Measurements from ENCODE around the gene PORCN. TPM values are rescaled to one million over a fixed set of nuclear protein-coding genes. Genes with fewer than 3 reads are reported as not detected.

Gene PORCN
- 10 to 100 TPM; 13.1 to 29.8 (median 18.1) TPM for polyA plus RNA-seq

DNA sequence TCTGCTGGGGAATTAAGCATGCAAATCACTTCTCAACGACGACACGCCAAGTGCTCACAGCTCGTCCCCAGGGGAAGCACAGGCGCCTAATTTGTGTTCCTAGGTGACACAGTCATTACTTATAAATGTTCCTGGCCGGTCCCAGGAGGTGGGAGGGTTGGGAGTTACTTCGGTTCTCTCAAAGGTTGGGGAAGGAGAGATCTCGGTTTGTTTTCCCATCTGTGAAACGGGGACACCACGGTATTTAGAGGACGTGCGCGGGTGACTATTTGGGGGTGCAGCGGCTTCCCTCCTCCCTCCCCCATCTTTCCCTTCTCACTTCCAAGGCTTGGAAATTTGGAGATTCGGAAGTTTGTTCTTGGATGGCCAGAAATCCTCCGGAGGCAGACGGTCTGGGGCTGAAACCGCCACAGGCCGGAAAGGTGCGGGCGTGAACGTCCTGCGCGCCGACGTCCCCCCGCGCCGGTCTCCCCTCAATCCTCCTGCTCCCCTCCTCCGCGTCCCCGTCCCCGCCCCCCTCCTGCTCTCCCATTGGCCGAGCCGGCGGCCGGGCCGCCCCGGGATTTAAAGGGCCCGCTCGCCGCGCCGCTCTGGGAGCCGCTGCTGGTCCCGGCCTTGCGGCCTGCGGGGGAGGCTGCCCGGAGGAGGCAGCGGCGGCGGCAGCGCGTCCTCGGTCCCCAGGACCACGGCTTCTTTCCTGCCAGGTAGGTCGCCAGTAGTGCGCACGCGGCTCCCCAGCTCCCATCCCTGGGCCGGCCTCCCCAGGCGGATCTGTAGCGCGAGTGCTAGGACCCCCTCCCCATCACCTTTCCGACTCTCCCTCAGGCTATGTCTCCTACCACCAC, at the start of gene PORCN:
Gene PORCN, plus strand, starts transcription at position 593 of the 845 bp plus-strand sequence. CDS start 829 bp downstream, outside the sequence.
- Mint-ChIP-seq H3K27me3 (ENCODE audit: low read depth in 3 of 3) (peaks cover 1 to 10% (median 7%) of the 10 kb centered on the region in 3 donors), H3K36me3 (no peaks in the 10 kb centered on the region), H3K4me1 (peaks cover 15% of the 10 kb centered on the region in 2 donors), H3K27ac (peak within 1 kb of the TSS; percentile 78 to 92 (median 88)), H3K9me3 (no peaks in the 10 kb centered on the region), H3K4me3 (peak within 1 kb of the TSS; percentile 85 to 91 (median 86))
- peak; percentile 70 to 77 (median 74) for DNase-seq

GRCh38 chrX:48459483-48459882, 49.3 kb upstream of the PORCN start:
- DNase-seq, result no peak
- H3K4me1 Mint-ChIP-seq, result peaks cover 0 to 2% of the 10 kb centered on the region in 2 donors
- peaks cover 0 to 13% (median 11%) of the 10 kb centered on the region in 3 donors for H3K36me3 Mint-ChIP-seq
- no peak overlapping the region for H3K4me3 Mint-ChIP-seq
- peaks cover 1 to 3% (median 3%) of the 10 kb centered on the region in 3 donors for H3K27me3 Mint-ChIP-seq (ENCODE audit: low read depth in 3 of 3)
- no peaks in the 10 kb centered on the region for H3K9me3 Mint-ChIP-seq
- H3K27ac Mint-ChIP-seq, result no peak overlapping the region

GRCh38 chrX:48460031-48460430, 48.8 kb upstream of the PORCN start:
- peaks cover 0 to 2% of the 10 kb centered on the region in 2 donors for H3K4me1 Mint-ChIP-seq
- H3K27ac Mint-ChIP-seq, result no peak overlapping the region
- H3K36me3 Mint-ChIP-seq, result peaks cover 0 to 13% (median 12%) of the 10 kb centered on the region in 3 donors
- no peak overlapping the region for H3K4me3 Mint-ChIP-seq
- DNase-seq, result no peak
- H3K27me3 Mint-ChIP-seq (ENCODE audit: low read depth in 3 of 3), result peaks cover 0 to 3% (median 1%) of the 10 kb centered on the region in 3 donors
- no peaks in the 10 kb centered on the region for H3K9me3 Mint-ChIP-seq

GRCh38 chrX:48460606-48461005, 48.2 kb upstream of the PORCN start:
- Mint-ChIP-seq H3K9me3 (no peaks in the 10 kb centered on the region), H3K27ac (no peak overlapping the region), H3K27me3 (ENCODE audit: low read depth in 3 of 3) (peaks cover 1 to 3% (median 2%) of the 10 kb centered on the region in 3 donors), H3K36me3 (peaks cover 5 to 18% (median 13%) of the 10 kb centered on the region in 3 donors), H3K4me1 (peaks cover 0 to 5% of the 10 kb centered on the region in 2 donors), H3K4me3 (no peak overlapping the region)
- DNase-seq, result no peak

DNA sequence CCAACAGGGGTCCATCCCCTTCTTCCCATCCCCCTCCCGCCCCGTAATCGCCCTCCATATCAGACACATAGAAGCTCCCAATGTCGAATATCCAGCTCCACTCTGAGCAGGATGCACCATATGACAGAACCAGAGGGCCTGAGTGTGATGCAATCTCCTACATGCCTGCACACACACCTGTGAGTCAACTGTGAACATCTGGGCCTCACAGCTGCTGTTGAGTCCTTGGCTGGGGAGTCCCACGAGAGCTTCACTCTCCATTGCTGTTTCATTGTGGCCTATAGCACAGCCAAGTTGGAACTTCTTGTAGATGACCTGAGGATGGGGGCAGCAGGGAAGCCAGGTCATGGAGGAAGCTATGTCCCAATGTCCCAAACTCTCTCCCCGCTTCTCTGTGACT, 47.0 kb upstream of the PORCN start:
- no peaks in the 10 kb centered on the region for H3K9me3 Mint-ChIP-seq
- H3K36me3 Mint-ChIP-seq, result peaks cover 6 to 19% (median 13%) of the 10 kb centered on the region in 3 donors
- H3K4me1 Mint-ChIP-seq, result peaks cover 0 to 5% of the 10 kb centered on the region in 2 donors
- H3K27me3 Mint-ChIP-seq (ENCODE audit: low read depth in 3 of 3), result peaks cover 1 to 3% (median 2%) of the 10 kb centered on the region in 3 donors
- no peak for DNase-seq
- H3K4me3 Mint-ChIP-seq, result no peak overlapping the region
- H3K27ac Mint-ChIP-seq, result no peak overlapping the region

- H3K4me3 Mint-ChIP-seq, result peak overlapping the region in 2 of 5 donors; percentile 14 to 30
- peaks cover 10 to 21% of the 10 kb centered on the region in 2 donors for H3K4me1 Mint-ChIP-seq
- H3K9me3 Mint-ChIP-seq, result no peaks in the 10 kb centered on the region
- no peak for DNase-seq
- H3K27me3 Mint-ChIP-seq (ENCODE audit: low read depth in 3 of 3), result peaks cover 1 to 3% (median 2%) of the 10 kb centered on the region in 3 donors
- H3K27ac Mint-ChIP-seq, result no peak overlapping the region
- H3K36me3 Mint-ChIP-seq, result peaks cover 4 to 13% (median 6%) of the 10 kb centered on the region in 3 donors
Observed at GRCh38 chrX:48465336-48465933, 43.4 kb upstream of the PORCN start.

- peaks cover 10 to 21% of the 10 kb centered on the region in 2 donors for H3K4me1 Mint-ChIP-seq
- H3K9me3 Mint-ChIP-seq, result no peaks in the 10 kb centered on the region
- H3K27ac Mint-ChIP-seq, result no peak overlapping the region
- peak overlapping the region in 3 of 5 donors; percentile 10 to 31 (median 15) for H3K4me3 Mint-ChIP-seq
- H3K36me3 Mint-ChIP-seq, result peaks cover 4 to 13% (median 6%) of the 10 kb centered on the region in 3 donors
- DNase-seq, result no peak
- H3K27me3 Mint-ChIP-seq (ENCODE audit: low read depth in 3 of 3), result peaks cover 1 to 3% (median 2%) of the 10 kb centered on the region in 3 donors
Observed at GRCh38 chrX:48466696-48467095, 42.1 kb upstream of the PORCN start.

DNA sequence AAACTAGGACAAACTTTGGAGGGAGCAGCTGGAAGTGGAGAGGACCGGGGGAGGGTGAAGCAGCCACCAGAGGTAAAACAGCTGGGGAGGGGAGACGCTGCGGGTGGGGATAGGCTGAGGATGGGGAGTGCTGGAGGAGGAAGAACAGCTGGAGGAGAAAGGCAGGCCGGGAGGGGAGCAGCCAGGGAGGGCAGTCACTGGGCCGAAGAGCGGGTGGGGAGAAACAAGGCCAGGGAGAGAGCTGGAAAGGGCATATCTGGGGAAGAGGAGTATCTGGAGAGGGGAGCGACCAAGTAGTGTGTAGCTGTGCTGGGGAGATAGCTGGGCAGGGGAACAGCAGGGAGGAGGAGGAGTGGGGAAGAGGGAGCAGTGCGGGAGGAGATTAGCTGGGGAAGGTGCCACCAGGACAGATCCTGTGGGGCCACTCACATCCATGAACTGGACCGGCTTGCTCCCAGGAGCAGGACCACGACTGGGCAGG, 41.5 kb upstream of the PORCN start:
- peaks cover 10 to 21% of the 10 kb centered on the region in 2 donors for H3K4me1 Mint-ChIP-seq

GRCh38 chrX:48468247-48468671, 40.5 kb upstream of the PORCN start:
- peaks cover 4 to 13% (median 6%) of the 10 kb centered on the region in 3 donors for H3K36me3 Mint-ChIP-seq
- peak overlapping the region; percentile 87 to 94 (median 91) for H3K4me3 Mint-ChIP-seq
- H3K9me3 Mint-ChIP-seq, result no peaks in the 10 kb centered on the region
- H3K27ac Mint-ChIP-seq, result peak overlapping the region in 5 of 6 donors; percentile 11 to 91 (median 77)
- DNase-seq, result peak in 1 of 3 donors; percentile 22
- H3K27me3 Mint-ChIP-seq (ENCODE audit: low read depth in 3 of 3), result peaks cover 1 to 6% (median 2%) of the 10 kb centered on the region in 3 donors
- peaks cover 10 to 21% of the 10 kb centered on the region in 2 donors for H3K4me1 Mint-ChIP-seq

More for the DNA sequence above, 41.5 kb upstream of the PORCN start:
- peak overlapping the region in 3 of 5 donors; percentile 10 to 92 (median 88) for H3K4me3 Mint-ChIP-seq
- H3K9me3 Mint-ChIP-seq, result no peaks in the 10 kb centered on the region
- H3K27ac Mint-ChIP-seq, result no peak overlapping the region
- no peak for DNase-seq
- H3K36me3 Mint-ChIP-seq, result peaks cover 4 to 13% (median 6%) of the 10 kb centered on the region in 3 donors
- peaks cover 1 to 3% (median 2%) of the 10 kb centered on the region in 3 donors for H3K27me3 Mint-ChIP-seq (ENCODE audit: low read depth in 3 of 3)

DNA sequence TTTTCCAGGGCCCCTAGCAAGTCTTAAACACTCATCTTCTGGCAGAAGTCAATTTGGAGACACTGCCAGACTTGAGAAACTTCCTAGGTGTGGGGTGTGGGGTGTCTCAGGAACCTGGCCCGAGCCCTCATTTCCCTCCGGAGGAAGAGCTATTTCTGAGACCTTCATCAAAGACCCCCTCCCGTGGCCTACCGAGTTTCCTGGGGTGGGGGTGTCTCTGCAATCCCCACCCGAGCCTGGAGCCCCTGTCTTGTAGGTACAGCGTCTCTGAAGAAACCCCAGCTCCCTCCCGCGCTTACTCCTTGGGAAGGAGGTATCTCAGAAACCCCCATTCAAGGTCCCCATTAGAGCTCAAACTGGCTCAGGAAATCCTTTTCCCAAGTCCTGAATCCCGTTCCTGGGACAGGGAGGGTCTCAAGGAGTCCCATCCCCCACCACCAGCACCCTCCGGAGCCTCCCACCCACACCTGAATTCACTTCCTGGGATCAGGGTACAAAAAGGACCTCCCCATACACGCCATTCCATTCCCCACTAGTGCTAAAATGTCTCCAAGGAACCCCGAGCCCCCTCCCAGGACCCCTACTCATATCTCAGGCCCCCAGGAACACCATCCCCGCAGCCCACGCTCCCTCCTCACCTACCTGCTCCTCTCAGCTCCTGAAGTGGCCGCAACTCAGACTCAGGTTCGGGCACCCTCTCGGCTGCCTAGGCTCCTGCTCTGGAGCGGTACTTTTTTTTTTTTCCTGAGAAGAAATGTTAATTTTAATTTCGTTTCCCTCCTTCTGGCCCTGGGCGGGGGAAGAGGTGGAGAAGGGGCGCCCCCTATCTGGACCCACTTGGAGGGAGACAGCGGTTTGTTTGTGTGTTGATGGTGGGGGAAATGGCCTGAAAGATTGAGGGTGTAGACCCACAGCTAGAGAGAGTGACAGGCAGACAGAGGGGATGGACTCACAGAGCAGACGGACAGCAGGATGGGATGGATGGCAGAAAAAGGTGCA, 39.8 kb upstream of the PORCN start:
- H3K27ac Mint-ChIP-seq, result peak overlapping the region; percentile 1 to 92 (median 84)
- H3K27me3 Mint-ChIP-seq (ENCODE audit: low read depth in 3 of 3), result peaks cover 0 to 6% (median 2%) of the 10 kb centered on the region in 3 donors
- H3K9me3 Mint-ChIP-seq, result no peaks in the 10 kb centered on the region
- H3K4me3 Mint-ChIP-seq, result peak overlapping the region; percentile 87 to 94 (median 91)
- peaks cover 10 to 21% of the 10 kb centered on the region in 2 donors for H3K4me1 Mint-ChIP-seq
- DNase-seq, result peak; percentile 34 to 53 (median 43)
- peaks cover 3 to 12% (median 6%) of the 10 kb centered on the region in 3 donors for H3K36me3 Mint-ChIP-seq

- H3K4me3 Mint-ChIP-seq, result peak within 1 kb of the TSS; percentile 87 to 94 (median 91)
- H3K27me3 Mint-ChIP-seq (ENCODE audit: low read depth in 3 of 3), result peaks cover 0 to 6% (median 2%) of the 10 kb centered on the region in 3 donors
- H3K4me1 Mint-ChIP-seq, result peaks cover 15 to 20% of the 10 kb centered on the region in 2 donors
- H3K27ac Mint-ChIP-seq, result peak within 1 kb of the TSS; percentile 1 to 92 (median 84)
- no peaks in the 10 kb centered on the region for H3K9me3 Mint-ChIP-seq
- H3K36me3 Mint-ChIP-seq, result peaks cover 0 to 5% (median 4%) of the 10 kb centered on the region in 3 donors
- no peak for DNase-seq
Observed at GRCh38 chrX:48470110-48470832, 38.5 kb upstream of the PORCN start, which contains the start of gene SLC38A5. SLC38A5 (minus strand) TSS chrX:48470260; CDS start chrX:48467924, 2,336 bp downstream.

DNA sequence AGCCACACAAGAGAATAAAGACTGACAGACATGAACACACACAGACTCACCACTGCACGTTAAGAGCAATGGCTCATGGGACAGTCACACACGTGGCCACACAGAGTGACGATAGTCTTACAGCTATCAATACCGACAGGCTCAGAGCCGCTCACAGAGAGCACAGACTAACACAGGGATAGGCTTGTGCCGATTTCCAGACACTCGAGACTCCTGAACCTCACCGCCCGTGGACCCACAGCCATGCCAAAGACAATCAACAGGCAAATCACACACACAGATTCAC, 38.0 kb upstream of the PORCN start:
- Mint-ChIP-seq H3K9me3 (no peaks in the 10 kb centered on the region), H3K4me3 (no peak overlapping the region), H3K4me1 (peaks cover 20 to 22% of the 10 kb centered on the region in 2 donors), H3K27me3 (ENCODE audit: low read depth in 3 of 3) (peaks cover 0 to 6% (median 2%) of the 10 kb centered on the region in 3 donors), H3K36me3 (no peaks in the 10 kb centered on the region), H3K27ac (no peak overlapping the region)
- no peak for DNase-seq

Data from immature natural killer cell (primary cell).